SK-N-SH treated with all-trans-retinoic acid at 6 μM for 48 hours (cell line): ENCODE results near the gene IQCM.

Source experiments
- ATAC-seq: fragments of 200-7000 bp; cut with Tn5 transposase; 3 replicates; pipeline ENCODE4 v1.9.1; 2020; ENCODE audit warnings: mild to moderate bottlenecking, moderate library complexity
- ARNTL ChIP-seq: fragments of 450-650 bp; formaldehyde crosslinking; IDR thresholded peaks from 2 replicates; pipeline ENCODE4 v1.5.0; 2020; ENCODE audit warnings: low read depth, mild to moderate bottlenecking, moderate library complexity, borderline replicate concordance
- BACH2 ChIP-seq: fragments of 250-450 bp; sonication (Bioruptor Pico); IDR thresholded peaks from 2 replicates; pipeline ENCODE4 v1.9.0; 2021; ENCODE audit warnings: mild to moderate bottlenecking, borderline replicate concordance
- CSDC2 ChIP-seq: fragments of 250-450 bp; sonication (Bioruptor Pico); IDR thresholded peaks from 2 replicates; pipeline ENCODE4 v1.5.0; 2020; ENCODE audit warnings: mild to moderate bottlenecking, moderate library complexity
- ESRRG ChIP-seq: fragments of 250-450 bp; sonication (Bioruptor Pico); IDR thresholded peaks from 2 replicates; pipeline ENCODE4 v1.6.1; 2021; ENCODE audit warnings: mild to moderate bottlenecking
- GLIS3 ChIP-seq: fragments of 250-450 bp; sonication (Bioruptor Pico); IDR thresholded peaks from 2 replicates; pipeline ENCODE4 v1.5.0; 2020; ENCODE audit warnings: mild to moderate bottlenecking, moderate library complexity
- ISL1 ChIP-seq: fragments of 250-450 bp; sonication (Bioruptor Pico); IDR thresholded peaks from 2 replicates; pipeline ENCODE4 v2.1.2; 2022; ENCODE audit warnings: mild to moderate bottlenecking, moderate library complexity
- OSR1 ChIP-seq: fragments of 250-450 bp; sonication (Bioruptor Pico); IDR thresholded peaks from 2 replicates; pipeline ENCODE4 v1.8.0; 2022; ENCODE audit warnings: moderate library complexity, mild to moderate bottlenecking, inconsistent platforms
- PATZ1 ChIP-seq: fragments of 250-450 bp; sonication (Bioruptor Pico); IDR thresholded peaks from 2 replicates; pipeline ENCODE4 v1.8.0; 2020; ENCODE audit warnings: mild to moderate bottlenecking, moderate library complexity, borderline replicate concordance
- POU6F1 ChIP-seq: fragments of 250-450 bp; sonication (Bioruptor Pico); IDR thresholded peaks from 2 replicates; pipeline ENCODE4 v1.8.0; 2021; ENCODE audit warnings: low read depth, mild to moderate bottlenecking, moderate library complexity, borderline replicate concordance
- RARB ChIP-seq: fragments of 250-450 bp; sonication (Bioruptor Pico); IDR thresholded peaks from 2 replicates; pipeline ENCODE4 v1.8.0; 2021; ENCODE audit warnings: mild to moderate bottlenecking, moderate library complexity
- SNAI2 ChIP-seq: fragments of 250-450 bp; sonication (Bioruptor Pico); IDR thresholded peaks from 2 replicates; pipeline ENCODE4 v1.5.0; 2020; ENCODE audit warnings: mild to moderate bottlenecking, moderate library complexity
- TCF4 ChIP-seq: fragments of 250-450 bp; sonication (Bioruptor Pico); IDR thresholded peaks from 2 replicates; pipeline ENCODE4 v1.8.0; 2021; ENCODE audit warnings: mild to moderate bottlenecking, moderate library complexity, borderline replicate concordance
- TOX ChIP-seq: fragments of 250-450 bp; sonication (Bioruptor Pico); IDR thresholded peaks from 2 replicates; pipeline ENCODE4 v1.8.0; 2021; ENCODE audit warnings: mild to moderate bottlenecking, moderate library complexity, borderline replicate concordance
- TSHZ2 ChIP-seq: fragments of 250-450 bp; sonication (Bioruptor Pico); IDR thresholded peaks from 2 replicates; pipeline ENCODE4 v1.5.0; 2020; ENCODE audit warnings: mild to moderate bottlenecking, moderate library complexity
- ZC3H10 ChIP-seq: fragments of 250-450 bp; sonication (Bioruptor Pico); IDR thresholded peaks from 2 replicates; pipeline ENCODE4 v1.5.1; 2021; ENCODE audit warnings: mild to moderate bottlenecking, moderate library complexity
- ZFP3 ChIP-seq: fragments of 250-450 bp; sonication (Bioruptor Pico); IDR thresholded peaks from 2 replicates; pipeline ENCODE4 v1.5.0; 2020; ENCODE audit warnings: mild to moderate bottlenecking, moderate library complexity
- ZNF565 ChIP-seq: fragments of 450-650 bp; formaldehyde crosslinking; conservative IDR thresholded peaks from 2 replicates; pipeline ENCODE4 v1.5.0; 2020; ENCODE audit warnings: low read depth, mild to moderate bottlenecking, moderate library complexity
- ZNF70 ChIP-seq: fragments of 450-650 bp; formaldehyde crosslinking; IDR thresholded peaks from 2 replicates; pipeline ENCODE4 v1.5.0; 2020; ENCODE audit warnings: mild to moderate bottlenecking, moderate library complexity
- ZNF8 ChIP-seq: fragments of 450-650 bp; formaldehyde crosslinking; IDR thresholded peaks from 2 replicates; pipeline ENCODE4 v1.5.0; 2020; ENCODE audit warnings: mild to moderate bottlenecking, moderate library complexity
- TF ChIP-seq, protein P1 (sequence below): fragments of 250-450 bp; sonication (Bioruptor Pico); IDR thresholded peaks from 2 replicates; pipeline ENCODE4 v1.5.1; 2021; ENCODE audit warnings: mild to moderate bottlenecking, moderate library complexity

The IQCM gene

GRCh38 chr4:149555799-149556198, 259.8 kb downstream of the IQCM start:
- no peak for TF ChIP-seq CSDC2 (CRISPR knock-in tag)
- TF ChIP-seq, protein P1, sequence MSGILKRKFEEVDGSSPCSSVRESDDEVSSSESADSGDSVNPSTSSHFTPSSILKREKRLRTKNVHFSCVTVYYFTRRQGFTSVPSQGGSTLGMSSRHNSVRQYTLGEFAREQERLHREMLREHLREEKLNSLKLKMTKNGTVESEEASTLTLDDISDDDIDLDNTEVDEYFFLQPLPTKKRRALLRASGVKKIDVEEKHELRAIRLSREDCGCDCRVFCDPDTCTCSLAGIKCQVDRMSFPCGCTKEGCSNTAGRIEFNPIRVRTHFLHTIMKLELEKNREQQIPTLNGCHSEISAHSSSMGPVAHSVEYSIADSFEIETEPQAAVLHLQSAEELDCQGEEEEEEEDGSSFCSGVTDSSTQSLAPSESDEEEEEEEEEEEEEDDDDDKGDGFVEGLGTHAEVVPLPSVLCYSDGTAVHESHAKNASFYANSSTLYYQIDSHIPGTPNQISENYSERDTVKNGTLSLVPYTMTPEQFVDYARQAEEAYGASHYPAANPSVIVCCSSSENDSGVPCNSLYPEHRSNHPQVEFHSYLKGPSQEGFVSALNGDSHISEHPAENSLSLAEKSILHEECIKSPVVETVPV: no peak
- ATAC-seq: no peak

DNA sequence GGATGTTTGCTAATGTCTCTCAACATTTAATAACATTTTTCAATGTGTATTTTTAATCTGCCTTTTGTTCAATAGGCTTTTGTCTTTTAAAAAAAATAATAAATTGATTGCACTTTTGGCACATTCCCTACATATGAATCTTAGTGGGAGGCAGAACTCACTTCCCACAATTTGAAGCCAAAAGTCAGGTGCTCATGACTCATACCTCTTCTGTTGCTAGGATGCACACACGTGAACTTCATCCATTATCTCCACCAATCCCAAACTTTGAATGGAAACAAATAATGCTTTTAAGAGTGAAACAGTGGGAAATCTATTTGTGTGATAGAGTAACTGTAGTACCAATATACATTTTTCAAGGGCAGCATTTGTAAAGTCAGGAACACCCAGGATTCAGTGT, 260.5 kb downstream of the IQCM start:
- TF ChIP-seq OSR1 (CRISPR knock-in tag): no peak
- TF ChIP-seq ESRRG (CRISPR knock-in tag): no peak
- TF ChIP-seq TSHZ2 (CRISPR knock-in tag): no peak
- TF ChIP-seq TOX (CRISPR knock-in tag): no peak
- no peak for ATAC-seq

- TF ChIP-seq CSDC2 (CRISPR knock-in tag) (no peak), OSR1 (CRISPR knock-in tag) (no peak), ZC3H10 (CRISPR knock-in tag) (no peak), ISL1 (CRISPR knock-in tag) (no peak), TSHZ2 (CRISPR knock-in tag) (no peak), POU6F1 (CRISPR knock-in tag) (no peak), RARB (CRISPR knock-in tag) (no peak)
- ATAC-seq: no peak
Measured at GRCh38 chr4:149553959-149554520, 261.6 kb downstream of the IQCM start.

- no peak for ATAC-seq
- TF ChIP-seq OSR1 (CRISPR knock-in tag) (no peak), ZFP3 (CRISPR knock-in tag) (no peak), SNAI2 (CRISPR knock-in tag) (no peak), ESRRG (CRISPR knock-in tag) (no peak), POU6F1 (CRISPR knock-in tag) (no peak), ARNTL (CRISPR knock-in tag) (no peak), CSDC2 (CRISPR knock-in tag) (no peak), TSHZ2 (CRISPR knock-in tag) (no peak), ZC3H10 (CRISPR knock-in tag) (no peak), BACH2 (CRISPR knock-in tag) (no peak), PATZ1 (no peak), ZNF8 (CRISPR knock-in tag) (no peak), ZNF70 (no peak), GLIS3 (CRISPR knock-in tag) (no peak), TCF4 (no peak), TOX (CRISPR knock-in tag) (no peak), ISL1 (CRISPR knock-in tag) (no peak), ZNF565 (no peak)
Measured at GRCh38 chr4:149552601-149553000, 263.0 kb downstream of the IQCM start.
